Measurements from ENCODE around the gene SRGAP1. TPM values are rescaled to one million over a fixed set of nuclear protein-coding genes. Genes with fewer than 3 reads are reported as not detected.

SRGAP1 gene
- total RNA-seq, 3 donors from 2014 or later (not counting 1 experiment from before 2014, with no cell fraction given): 0.10 to 0.49 (median 0.16) TPM

DNA sequence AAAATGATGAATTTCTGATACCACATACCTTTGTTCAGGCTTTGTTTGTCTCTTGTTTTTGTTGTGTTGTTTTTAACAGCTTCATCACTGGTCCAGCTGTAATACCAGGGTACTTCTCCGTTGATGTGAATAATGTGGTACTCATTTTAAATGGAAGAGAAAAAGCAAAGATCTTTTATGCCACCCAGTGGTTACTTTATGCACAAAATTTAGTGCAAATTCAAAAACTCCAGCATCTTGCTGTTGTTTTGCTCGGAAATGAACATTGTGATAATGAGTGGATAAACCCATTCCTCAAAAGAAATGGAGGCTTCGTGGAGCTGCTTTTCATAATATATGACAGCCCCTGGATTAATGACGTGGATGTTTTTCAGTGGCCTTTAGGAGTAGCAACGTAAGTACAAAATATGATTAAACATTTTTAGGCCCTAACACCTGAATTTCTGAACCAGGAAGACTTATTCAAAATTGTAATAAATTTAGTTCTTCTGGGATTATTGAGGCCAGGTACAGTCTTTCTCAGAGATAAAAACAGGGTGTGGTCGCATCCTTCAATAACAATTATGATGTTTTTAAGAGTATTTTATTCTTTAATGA, 42.4 kb upstream of the SRGAP1 start:
- TF ChIP-seq, protein P1, sequence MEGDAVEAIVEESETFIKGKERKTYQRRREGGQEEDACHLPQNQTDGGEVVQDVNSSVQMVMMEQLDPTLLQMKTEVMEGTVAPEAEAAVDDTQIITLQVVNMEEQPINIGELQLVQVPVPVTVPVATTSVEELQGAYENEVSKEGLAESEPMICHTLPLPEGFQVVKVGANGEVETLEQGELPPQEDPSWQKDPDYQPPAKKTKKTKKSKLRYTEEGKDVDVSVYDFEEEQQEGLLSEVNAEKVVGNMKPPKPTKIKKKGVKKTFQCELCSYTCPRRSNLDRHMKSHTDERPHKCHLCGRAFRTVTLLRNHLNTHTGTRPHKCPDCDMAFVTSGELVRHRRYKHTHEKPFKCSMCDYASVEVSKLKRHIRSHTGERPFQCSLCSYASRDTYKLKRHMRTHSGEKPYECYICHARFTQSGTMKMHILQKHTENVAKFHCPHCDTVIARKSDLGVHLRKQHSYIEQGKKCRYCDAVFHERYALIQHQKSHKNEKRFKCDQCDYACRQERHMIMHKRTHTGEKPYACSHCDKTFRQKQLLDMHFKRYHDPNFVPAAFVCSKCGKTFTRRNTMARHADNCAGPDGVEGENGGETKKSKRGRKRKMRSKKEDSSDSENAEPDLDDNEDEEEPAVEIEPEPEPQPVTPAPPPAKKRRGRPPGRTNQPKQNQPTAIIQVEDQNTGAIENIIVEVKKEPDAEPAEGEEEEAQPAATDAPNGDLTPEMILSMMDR (IDR thresholded peaks at IDR 0.05): peak; percentile 55
- no peak overlapping the region for H3K4me3 ChIP-seq (ENCODE audit: low read length)
- no peak overlapping the region for H3K27ac Mint-ChIP-seq
- H3K27ac ChIP-seq (ENCODE audit: low read length): no peak overlapping the region
- H3K27me3 Mint-ChIP-seq (ENCODE audit: low read depth in 2 of 2): no peaks in the 10 kb centered on the region
- no peaks in the 10 kb centered on the region for H3K36me3 Mint-ChIP-seq
- ATAC-seq: no peak
- intact Hi-C loops (cut with micrococcal nuclease): loop anchor here (2.0 kb wide), 1 partner anchor 699 kb away; no protein-coding TSS in a partner anchor
- no peaks in the 10 kb centered on the region for H3K27me3 ChIP-seq (ENCODE audit: control insufficient read depth, insufficient read depth, low read length)
- no peak overlapping the region for H3K4me3 Mint-ChIP-seq
- no peaks in the 10 kb centered on the region for H3K4me1 ChIP-seq (ENCODE audit: control insufficient read depth, insufficient read depth, low read length)
- WGBS (ENCODE audit: insufficient coverage): 62% methylated on average over 3 of the region's 6 CpGs
- H3K36me3 ChIP-seq (ENCODE audit: control insufficient read depth, insufficient read depth, low read length): peaks cover 4% of the 10 kb centered on the region
- no peaks in the 10 kb centered on the region for H3K9me3 Mint-ChIP-seq
- H3K4me1 Mint-ChIP-seq: no peaks in the 10 kb centered on the region
- H3K9me3 ChIP-seq (ENCODE audit: control insufficient read depth, insufficient read depth, low read length): no peaks in the 10 kb centered on the region
- peak in 1 of 2 donors; percentile 52 for DNase-seq

DNA sequence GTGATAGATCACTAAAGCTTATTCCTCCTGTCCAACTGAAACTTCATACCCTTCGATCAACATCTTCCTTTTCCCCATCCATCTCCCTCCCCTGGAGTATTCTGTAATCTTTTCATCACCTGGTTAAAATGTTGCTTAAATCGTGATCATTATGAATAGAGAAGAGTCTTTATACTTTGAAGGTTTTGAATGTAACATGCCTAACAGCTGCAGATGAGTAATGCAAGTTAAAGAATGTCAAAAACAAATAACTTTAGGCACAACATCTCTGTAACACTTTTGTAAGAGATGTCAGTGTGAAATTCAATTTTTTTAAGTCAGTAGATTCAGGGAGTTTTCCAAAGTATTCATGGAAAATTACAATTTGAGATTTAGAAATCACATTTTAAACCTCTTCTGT, 39.8 kb upstream of the SRGAP1 start:
- Histone ChIP-seq H3K27ac (ENCODE audit: low read length) (no peak overlapping the region), H3K27me3 (ENCODE audit: control insufficient read depth, insufficient read depth, low read length) (no peaks in the 10 kb centered on the region), H3K9me3 (ENCODE audit: control insufficient read depth, insufficient read depth, low read length) (no peaks in the 10 kb centered on the region), H3K4me3 (ENCODE audit: low read length) (no peak overlapping the region), H3K4me1 (ENCODE audit: control insufficient read depth, insufficient read depth, low read length) (no peaks in the 10 kb centered on the region), H3K36me3 (ENCODE audit: control insufficient read depth, insufficient read depth, low read length) (peaks cover 6% of the 10 kb centered on the region)
- no peak for ATAC-seq
- Mint-ChIP-seq H3K27me3 (ENCODE audit: low read depth in 2 of 2) (no peaks in the 10 kb centered on the region), H3K9me3 (no peaks in the 10 kb centered on the region), H3K36me3 (no peaks in the 10 kb centered on the region), H3K4me3 (no peak overlapping the region), H3K4me1 (no peaks in the 10 kb centered on the region), H3K27ac (no peak overlapping the region)
- WGBS (ENCODE audit: insufficient coverage): 100% methylated on average over 2 of the region's 2 CpGs
- DNase-seq: no peak
- TF ChIP-seq, protein P1 (IDR thresholded peaks at IDR 0.05): no peak
- intact Hi-C loops (cut with micrococcal nuclease): no loop called here

DNA sequence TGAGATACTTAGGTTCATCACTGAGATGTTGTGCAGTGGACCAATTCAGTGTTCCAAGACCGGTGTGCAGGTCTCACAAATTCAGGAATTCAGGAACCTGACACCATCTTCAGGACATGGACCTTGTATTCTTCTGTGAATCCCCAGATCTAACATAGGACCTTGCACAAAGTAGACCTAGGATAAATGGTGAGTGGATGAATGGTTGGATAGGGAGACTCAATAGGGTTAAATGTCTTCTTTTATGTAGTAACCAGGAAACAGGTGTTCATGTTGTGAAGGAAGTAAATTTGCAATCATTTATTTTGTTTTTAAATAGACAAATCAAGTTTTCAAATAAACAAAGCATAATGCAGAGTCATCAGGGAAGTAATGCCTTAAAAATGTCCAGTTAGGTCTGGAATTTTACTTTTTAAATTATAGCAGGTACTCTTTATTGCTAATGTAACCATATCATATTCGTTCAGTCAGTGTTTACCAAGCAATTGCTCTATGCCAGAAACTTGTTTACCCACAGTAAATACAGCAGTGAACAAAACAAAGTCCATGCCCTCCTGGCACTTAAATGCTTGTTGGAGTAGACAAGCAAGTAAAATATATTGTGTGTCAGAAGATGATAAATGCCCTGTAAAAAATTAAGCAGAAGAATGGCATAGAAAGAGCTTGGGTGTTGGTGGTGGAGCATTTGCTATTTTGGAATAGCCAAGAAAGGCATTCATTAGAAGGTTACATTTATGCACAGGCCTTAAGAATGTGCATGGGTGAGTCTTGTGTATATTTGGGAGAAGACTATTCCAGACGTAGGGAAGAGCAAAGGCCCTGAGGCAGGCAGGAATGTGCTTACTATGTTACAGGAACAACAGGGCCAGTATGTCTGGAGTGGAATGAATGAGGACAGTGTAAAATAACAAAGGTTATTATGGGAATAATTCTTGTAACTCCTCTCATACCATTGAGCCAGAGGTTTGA, 38.5 kb upstream of the SRGAP1 start:
- Mint-ChIP-seq H3K27ac (no peak overlapping the region), H3K36me3 (no peaks in the 10 kb centered on the region), H3K9me3 (no peaks in the 10 kb centered on the region), H3K4me3 (no peak overlapping the region), H3K27me3 (ENCODE audit: low read depth in 2 of 2) (no peaks in the 10 kb centered on the region), H3K4me1 (no peaks in the 10 kb centered on the region)
- H3K4me3 ChIP-seq (ENCODE audit: low read length): no peak overlapping the region
- 93% methylated on average over 3 of the region's 3 CpGs for WGBS (ENCODE audit: insufficient coverage)
- H3K9me3 ChIP-seq (ENCODE audit: control insufficient read depth, insufficient read depth, low read length): no peaks in the 10 kb centered on the region
- intact Hi-C loops (cut with micrococcal nuclease): no loop called here
- ATAC-seq: no peak
- H3K4me1 ChIP-seq (ENCODE audit: control insufficient read depth, insufficient read depth, low read length): no peaks in the 10 kb centered on the region
- no peak overlapping the region for H3K27ac ChIP-seq (ENCODE audit: low read length)
- no peak for DNase-seq
- peaks cover 6% of the 10 kb centered on the region for H3K36me3 ChIP-seq (ENCODE audit: control insufficient read depth, insufficient read depth, low read length)
- TF ChIP-seq, protein P1 (IDR thresholded peaks at IDR 0.05): no peak
- no peaks in the 10 kb centered on the region for H3K27me3 ChIP-seq (ENCODE audit: control insufficient read depth, insufficient read depth, low read length)

Measured in natural killer cell (primary cell).